HG03196 (cell line): ENCODE results near the gene NUDT14.

ENCODE experiments used
- ATAC-seq: cut with Tn5 transposase; IDR thresholded peaks from one replicate; pipeline ENCODE4 v1.9.1; 2021; ENCODE audit not compliant: unreplicated experiment

Gene NUDT14

GRCh38 chr14:105212541-105213300 lies 31.6 kb upstream of the NUDT14 start:
- ATAC-seq = no peak

DNA sequence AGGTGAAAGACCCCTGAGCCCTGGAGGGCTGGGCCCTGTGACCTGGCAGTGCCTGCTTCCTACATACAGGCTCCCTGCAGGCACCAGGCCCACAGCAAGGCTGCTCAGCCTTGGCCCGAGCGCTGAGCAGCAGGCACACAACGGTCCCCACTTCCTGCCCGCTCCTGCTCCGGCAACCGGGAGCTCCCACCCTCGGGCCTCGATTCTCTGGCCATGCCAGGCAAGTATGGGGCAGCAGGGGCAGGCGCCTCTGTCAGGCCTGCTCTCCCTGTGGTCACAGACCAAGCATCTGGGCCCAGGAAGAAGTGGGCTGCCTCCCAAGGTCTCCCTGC lies 30.6 kb upstream of the NUDT14 start:
- no peak for ATAC-seq

DNA sequence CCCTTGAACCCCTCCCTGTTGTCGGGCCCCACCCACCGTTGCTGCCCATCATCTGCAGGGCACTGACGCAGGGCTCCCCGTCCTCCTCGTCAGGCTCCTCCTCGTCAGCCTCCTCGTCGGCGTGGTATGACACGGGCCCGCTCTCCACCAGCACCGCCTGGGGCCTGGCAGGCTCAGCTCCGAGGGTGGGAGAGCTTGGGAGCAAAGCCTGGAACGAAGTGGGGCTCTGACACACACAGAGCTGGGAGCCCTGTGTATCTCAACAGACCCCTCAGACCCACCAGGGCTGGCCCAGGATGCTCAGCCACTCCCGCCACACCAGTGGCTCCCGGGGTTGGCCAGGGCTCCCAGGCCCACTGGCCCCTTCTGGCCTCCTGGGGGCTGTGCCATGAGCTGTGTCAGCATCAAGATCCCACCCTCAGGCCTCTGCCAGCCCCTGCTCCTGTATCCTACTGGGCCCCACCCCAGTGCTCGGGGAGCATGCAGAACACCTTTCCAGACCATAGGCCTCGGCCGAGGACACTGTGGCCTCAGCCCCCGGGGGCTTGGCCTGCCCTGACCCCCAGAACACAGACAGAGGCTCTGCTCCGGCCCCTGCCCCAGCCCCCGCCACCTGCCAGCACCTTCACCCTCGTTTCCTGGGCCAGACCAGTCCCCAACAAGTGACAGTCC lies 30.1 kb upstream of the NUDT14 start:
- no peak for ATAC-seq

- ATAC-seq = no peak
Measured at GRCh38 chr14:105210266-105211025, 29.3 kb upstream of the NUDT14 start.

DNA sequence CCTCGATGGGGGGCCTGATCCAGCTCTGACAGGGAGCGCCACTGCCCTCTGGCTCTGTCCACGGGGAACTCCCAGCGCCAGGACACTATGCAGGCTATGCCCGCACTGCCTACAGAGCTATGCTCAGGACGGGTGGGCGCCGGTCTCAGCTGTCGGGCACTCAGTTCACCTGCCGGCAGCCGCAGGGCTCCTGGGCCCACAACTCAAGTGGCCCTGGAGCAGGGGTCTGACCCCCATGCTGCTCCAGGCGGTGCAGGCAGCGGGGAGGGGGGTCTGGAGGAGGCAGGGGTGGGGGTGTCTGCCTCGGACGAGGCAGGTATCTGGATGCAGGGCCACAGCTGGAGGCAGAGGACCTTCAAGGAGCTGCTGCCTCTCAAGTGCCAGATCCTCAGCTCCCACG lies 28.5 kb upstream of the NUDT14 start:
- no peak for ATAC-seq

- ATAC-seq = no peak
Measured at GRCh38 chr14:105209091-105209490, 28.0 kb upstream of the NUDT14 start.

DNA sequence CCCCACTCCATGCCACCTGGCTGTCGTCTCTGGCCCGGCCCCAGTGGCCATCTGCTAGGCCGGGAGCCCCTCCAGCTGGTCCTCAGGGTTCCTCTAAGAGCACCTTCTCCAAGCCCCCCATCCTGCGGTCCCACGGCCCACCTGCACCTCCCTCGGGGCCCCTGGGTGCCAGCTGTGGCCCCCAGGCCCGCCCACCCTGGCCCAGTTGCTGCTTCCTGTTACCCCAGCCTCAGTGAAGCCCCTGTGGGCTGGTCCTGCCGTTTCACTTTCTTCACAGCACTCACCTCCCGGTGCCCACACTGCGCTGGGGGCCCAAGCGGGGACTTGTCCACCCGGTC lies 27.6 kb upstream of the NUDT14 start:
- no peak for ATAC-seq

DNA sequence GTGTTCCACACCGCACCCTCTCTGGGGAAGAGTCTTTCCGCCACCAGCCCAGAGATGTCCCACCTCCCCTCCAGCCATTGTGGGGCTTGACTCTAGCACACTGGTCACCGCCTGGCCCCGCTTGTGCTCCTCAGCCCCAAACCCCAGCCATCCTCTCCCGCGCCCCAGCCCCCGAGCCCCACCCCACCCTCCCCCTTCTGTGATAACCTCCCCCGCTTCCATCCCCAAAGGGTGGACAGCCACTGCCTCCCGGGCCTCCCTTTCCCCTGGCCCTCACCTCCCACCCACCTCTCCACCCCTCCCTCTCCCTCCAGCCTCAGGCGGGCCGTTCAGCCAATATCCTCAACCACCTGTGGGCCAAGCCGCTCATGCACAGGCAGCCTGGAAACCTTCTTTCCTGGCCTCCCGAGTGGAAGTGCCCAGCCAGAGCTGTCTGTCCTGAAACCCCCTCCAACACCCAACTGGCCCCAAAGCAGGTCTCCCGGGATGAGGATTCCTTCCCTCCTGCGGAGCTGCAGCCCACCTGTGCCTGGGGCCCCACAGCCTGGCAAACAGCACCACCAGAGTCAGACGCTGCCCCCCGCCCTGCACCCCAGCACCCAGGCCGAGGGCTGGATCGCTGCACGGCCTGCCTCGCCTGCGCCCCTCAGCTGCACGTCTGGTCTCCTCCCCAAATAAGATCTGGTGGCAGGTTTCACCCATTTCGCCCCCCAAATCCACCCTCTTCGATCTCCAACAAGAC lies 27.1 kb upstream of the NUDT14 start:
- no peak for ATAC-seq

DNA sequence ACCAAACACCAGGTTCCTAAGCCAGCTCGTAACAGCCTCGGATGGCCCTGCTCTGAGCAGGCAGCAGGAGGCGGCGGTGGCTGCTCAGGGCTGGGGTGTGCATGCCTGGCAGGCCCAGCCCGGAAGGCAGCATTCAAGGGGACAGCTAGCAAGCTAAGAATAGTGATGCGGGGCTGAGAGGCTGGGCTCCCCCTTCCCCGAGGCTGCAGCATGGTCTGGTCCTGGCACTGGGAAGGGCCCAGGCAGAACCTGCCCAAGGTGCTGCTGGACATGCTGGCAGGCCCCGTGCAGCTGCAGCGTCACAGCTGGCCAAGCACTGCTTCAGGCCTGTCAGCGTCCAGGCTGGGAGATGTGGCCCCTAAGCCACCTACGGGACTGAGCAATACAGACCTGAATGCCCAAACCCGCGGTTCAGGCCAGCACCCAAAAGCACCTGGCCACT lies 26.4 kb upstream of the NUDT14 start:
- ATAC-seq = no peak

DNA sequence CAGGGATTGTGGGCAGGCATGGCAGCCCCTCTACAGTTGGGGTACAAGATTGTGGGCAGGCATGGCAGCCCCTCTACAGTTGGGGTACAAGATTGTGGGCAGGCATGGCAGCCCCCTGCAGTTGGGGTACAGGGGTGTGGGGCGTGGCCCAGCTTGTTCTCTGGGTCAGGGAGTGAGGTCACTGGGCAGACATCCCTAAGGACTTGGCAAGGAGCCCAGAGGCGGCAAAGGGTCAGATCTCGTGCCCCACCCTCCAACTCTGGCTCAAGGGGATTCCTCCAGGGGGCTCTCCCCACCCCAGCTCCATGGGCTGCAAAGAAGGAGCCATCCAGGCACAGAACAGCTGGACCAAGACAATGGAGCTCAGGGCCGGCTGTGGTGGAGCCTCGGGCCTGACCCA lies 25.8 kb upstream of the NUDT14 start:
- no peak for ATAC-seq

DNA sequence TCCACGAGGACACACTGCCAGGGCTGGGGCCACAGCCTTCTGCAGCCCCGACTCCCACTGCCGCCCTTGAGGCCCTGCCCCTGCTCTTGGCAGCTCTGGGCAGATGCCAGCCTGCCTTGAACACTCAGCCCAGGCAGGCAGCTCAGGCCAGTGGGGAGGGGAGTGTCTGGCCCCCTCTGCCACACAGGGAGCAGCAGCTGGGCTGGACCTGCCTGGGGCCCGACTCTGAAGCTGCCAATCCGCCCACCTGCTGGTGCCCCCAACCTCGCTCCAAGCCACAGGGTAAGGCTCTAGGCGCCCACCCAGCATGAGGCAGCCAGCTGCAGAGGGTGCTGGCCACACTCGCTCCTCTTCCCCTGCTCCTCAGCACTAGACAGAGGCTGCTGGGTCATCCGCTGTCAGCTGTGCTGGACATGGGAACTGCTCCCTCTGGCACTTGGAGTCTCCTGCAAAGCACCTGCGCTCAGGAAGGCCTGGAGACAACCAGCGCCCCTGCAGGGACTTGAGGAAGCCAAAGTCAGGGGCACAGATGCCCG lies 24.6 kb upstream of the NUDT14 start:
- ATAC-seq = no peak

DNA sequence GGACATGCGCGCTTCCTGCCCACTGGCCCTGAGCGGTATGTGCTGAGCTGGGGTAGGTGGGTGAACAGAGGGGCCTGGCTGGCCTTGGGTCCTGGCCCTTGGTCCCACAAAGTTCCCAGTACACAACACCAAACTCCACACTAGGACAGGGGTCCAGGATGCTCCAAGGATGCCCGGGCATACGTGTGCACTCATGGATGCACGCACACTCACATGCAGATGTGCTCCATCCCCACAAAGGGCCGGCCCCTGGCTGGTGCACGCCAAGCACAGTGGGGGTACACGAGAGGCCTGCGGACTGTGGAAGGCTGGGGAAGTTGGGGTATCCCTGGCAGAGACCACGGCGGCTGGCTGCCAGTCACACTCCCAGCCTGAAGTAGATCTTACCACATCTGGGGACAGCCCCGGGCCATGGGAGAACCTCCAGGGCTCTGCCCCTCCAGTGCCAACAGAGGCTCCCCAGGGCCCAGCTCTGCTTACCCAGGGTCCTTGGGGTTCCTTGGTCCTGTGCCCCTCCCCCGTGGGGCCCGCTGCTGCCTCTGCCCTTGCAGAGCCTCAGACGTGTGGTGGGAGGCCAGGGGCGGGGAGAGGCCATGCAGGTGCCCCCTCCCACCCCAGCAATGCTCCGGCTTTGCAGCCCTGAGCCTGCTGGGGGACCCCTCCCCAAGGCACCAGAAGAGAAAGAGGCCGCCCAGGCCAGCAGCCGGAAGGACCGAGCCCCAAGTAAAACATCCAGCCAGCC lies 24.0 kb upstream of the NUDT14 start:
- ATAC-seq = no peak

DNA sequence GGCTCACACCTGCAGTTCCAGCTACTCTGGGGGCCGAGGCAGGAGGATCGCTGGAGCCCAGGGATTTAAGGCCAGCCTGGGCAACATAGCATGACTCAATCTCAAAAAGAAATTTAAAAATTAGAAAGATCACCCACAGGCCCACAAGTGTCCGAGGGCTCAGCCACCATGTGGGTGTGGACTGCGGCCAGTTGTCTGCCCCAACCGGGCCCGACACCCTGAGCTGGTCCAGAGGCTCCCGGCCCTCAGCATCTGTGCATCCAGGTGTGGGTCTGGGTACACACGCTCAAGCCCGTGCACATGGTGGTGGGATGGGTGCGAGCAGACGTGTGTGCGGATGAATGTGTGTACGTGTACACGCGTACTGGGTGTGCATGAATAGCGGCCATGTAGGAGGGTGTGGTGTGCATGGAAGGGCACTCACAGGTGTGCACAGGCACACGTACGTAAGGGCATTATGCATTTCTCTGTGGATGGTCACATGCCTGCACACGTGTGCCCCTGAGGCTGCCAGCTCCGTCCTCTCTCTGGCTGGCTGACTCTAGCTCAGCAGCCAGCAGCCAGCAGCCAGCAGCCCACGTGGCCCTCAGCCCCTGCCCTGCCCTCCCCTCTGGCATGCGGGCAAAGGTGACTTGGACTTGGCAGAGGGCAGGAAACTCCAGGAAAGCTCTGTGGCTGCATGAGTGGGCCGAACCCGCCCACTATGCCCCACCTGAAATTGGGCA lies 23.3 kb upstream of the NUDT14 start:
- no peak for ATAC-seq

DNA sequence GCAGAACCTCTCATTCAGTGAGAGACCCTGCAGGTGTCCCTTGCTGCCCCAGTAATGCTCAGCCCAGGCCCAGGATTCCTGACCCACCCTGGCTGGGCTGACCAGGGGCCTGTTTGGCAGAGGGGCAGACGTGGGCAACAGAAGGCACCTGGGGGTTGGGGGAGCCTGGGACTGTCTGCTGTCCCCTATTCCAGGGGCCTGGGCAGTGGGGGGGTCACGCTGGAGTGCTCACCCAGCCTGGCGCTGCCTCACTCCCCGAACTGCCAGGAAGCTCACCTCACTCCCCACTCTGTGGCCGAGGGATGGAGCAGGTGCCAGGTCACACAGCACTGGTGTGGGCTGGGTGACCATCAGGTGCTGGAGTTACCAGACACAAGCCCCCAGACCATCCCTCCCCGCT lies 22.6 kb upstream of the NUDT14 start:
- ATAC-seq = no peak

DNA sequence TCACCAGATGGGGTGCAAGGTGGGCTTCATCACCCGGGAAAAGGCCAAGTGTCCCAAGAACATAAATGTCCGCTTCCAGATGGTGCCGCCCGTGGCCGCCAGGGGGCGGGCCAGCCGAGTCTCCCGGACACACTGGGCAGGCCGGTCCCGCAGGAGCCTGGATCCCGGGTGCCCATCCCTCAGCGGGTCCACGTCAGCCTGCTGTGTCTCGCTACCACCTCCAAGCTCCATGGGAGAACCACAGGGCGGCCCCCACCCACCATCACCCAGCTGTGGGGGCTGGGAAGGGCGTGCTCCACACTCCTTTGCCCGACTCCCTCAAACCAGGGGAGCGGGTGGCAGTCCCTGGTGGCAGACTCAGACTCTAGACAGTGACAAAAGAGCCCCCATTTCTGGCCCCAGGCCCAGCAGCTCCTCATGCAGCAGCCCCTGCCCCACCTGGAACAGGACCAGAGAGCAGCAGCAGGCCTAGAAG lies 22.0 kb upstream of the NUDT14 start:
- ATAC-seq = no peak

- no peak for ATAC-seq
Measured at GRCh38 chr14:105201925-105202513, 20.9 kb upstream of the NUDT14 start.

- ATAC-seq = no peak
Measured at GRCh38 chr14:105201156-105201924, 20.2 kb upstream of the NUDT14 start.

- ATAC-seq = no peak
Measured at GRCh38 chr14:105200641-105201040, 19.5 kb upstream of the NUDT14 start.

- no peak for ATAC-seq
Measured at GRCh38 chr14:105200074-105200473, 19.0 kb upstream of the NUDT14 start.
